HepG2 (cell line): ENCODE results near the gene COQ8B.

Experiments
- ATRX ChIP-seq: sonication (generic); formaldehyde crosslinking; IDR thresholded peaks from 2 replicates; pipeline ENCODE4 v1.4.0; 2020; ENCODE audit warnings: missing genetic modification reagents, borderline replicate concordance
- CEBPZ ChIP-seq: IDR thresholded peaks from 2 replicates; pipeline ENCODE4 v1.6.1; 2012; ENCODE audit warnings: low read length, improper control_type of control experiment
- CTCF ChIP-seq: sonication (generic); formaldehyde crosslinking; IDR thresholded peaks from 2 replicates; pipeline ENCODE4 v1.5.0; 2020; ENCODE audit warnings: mild to moderate bottlenecking, missing genetic modification reagents, moderate library complexity
- KLF6 ChIP-seq: IDR thresholded peaks from 2 replicates; pipeline ENCODE4 v1.8.0; 2016; ENCODE audit warnings: missing biosample characterization, missing genetic modification reagents
- MAFK ChIP-seq, 2 experiments: IDR thresholded peaks in 1 of 2; conservative IDR thresholded peaks in 1 of 2; 2 replicates each; pipeline ENCODE4 v1.6.1; 2011; ENCODE audit warnings: improper control_type of control experiment in 2 of 2, low read length in 2 of 2
- POLR2AphosphoS5 ChIP-seq: IDR thresholded peaks from 2 replicates; pipeline ENCODE4 v1.6.1; 2012; ENCODE audit warnings: low read depth, low read length
- ZNF10 ChIP-seq: sonication (generic); formaldehyde crosslinking; IDR thresholded peaks from 2 replicates; pipeline ENCODE4 v1.4.0; 2020; ENCODE audit warnings: mild to moderate bottlenecking, low read depth, missing genetic modification reagents, borderline replicate concordance
- TF ChIP-seq, protein P1 (sequence below): sonication (generic); formaldehyde crosslinking; IDR thresholded peaks from 2 replicates; pipeline ENCODE4 v1.4.0; 2020; ENCODE audit warnings: missing genetic modification reagents, low read depth, mild to moderate bottlenecking, borderline replicate concordance
- TF ChIP-seq, protein P2 (sequence below): sonication (generic); formaldehyde crosslinking; IDR thresholded peaks from 2 replicates; pipeline ENCODE4 v1.9.0; 2022; ENCODE audit warnings: missing genetic modification reagents, mild to moderate bottlenecking, borderline replicate concordance

DNA sequence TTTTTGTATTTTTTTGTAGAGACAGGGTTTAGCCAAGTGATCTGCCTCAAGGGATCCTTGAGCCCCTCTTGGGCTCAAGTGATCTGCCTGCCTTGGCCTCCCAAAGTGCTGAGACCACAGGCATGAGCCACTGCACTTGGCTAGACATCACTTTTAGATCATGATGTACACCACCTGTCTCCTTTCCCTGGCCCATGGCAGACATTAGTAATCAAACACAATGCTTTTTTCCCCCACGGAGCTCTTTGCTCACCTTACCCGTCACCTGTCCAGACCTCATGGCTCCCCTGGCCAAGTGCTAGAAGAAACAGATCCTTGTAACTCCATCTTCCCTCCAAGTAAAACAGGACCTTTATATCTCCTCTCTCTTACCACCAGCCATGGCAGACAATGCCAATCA is 44.6 kb downstream of the COQ8B start:
- TF ChIP-seq CEBPZ (no peak), CTCF (CRISPR knock-in tag) (no peak), MAFK (conservative IDR thresholded peaks at IDR 0.05 in 1 of 2, IDR thresholded peaks at IDR 0.05 in 1 of 2; ENCODE audit: low read length in 2 of 2) (no peak), KLF6 (CRISPR knock-in tag) (no peak), POLR2AphosphoS5 (no peak), ZNF10 (CRISPR knock-in tag) (no peak), ATRX (CRISPR knock-in tag) (no peak)
- TF ChIP-seq, protein P1, sequence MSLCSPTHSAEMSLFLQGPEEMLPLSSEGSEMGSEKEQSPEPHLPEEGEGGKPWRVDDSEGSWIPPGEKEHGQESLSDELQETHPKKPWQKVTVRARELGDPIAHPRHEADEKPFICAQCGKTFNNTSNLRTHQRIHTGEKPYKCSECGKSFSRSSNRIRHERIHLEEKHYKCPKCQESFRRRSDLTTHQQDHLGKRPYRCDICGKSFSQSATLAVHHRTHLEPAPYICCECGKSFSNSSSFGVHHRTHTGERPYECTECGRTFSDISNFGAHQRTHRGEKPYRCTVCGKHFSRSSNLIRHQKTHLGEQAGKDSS (CRISPR knock-in tag), result no peak
- TF ChIP-seq, protein P2, sequence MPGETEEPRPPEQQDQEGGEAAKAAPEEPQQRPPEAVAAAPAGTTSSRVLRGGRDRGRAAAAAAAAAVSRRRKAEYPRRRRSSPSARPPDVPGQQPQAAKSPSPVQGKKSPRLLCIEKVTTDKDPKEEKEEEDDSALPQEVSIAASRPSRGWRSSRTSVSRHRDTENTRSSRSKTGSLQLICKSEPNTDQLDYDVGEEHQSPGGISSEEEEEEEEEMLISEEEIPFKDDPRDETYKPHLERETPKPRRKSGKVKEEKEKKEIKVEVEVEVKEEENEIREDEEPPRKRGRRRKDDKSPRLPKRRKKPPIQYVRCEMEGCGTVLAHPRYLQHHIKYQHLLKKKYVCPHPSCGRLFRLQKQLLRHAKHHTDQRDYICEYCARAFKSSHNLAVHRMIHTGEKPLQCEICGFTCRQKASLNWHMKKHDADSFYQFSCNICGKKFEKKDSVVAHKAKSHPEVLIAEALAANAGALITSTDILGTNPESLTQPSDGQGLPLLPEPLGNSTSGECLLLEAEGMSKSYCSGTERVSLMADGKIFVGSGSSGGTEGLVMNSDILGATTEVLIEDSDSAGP (CRISPR knock-in tag), result no peak
